Measurements from ENCODE around the gene ABTB2.
"Not testable (repeated sequence)": the region's sequence is repeated elsewhere in the genome, so short reads cannot be mapped to it uniquely, and the experiment has no call there.

ABTB2 gene

DNA sequence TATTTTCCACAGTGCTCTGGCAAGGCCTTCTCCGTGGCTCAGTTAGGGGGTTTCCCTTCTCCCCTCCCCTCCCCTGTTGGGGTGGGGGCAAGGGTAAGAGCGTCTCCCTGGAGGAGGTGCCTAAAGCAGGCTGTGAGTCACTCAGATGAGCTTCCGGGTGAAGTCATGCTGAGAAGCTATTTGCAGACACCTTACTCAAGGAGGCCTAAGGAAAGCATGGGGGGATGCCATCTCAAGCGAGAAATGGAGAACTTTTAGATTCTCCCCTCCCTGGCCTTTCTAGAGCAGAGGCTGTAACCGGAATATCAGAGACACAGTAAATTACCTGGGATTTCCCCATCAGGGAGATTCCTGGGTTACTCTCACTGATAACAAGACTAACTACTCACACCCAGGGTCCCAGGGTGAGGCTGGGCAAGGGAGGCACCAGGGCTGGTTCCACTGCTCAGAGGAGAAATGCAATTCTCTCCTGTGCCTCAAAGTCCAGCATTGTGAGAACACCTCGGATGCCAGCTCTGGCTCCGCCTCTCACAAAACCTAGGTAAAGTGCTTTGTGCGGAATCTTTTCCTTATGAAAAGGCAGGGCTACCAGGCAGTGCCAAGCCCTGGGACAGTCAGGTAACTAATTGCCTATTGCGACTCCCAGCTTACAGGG lies 123.6 kb downstream of the ABTB2 start:
- DNase-seq: peak; percentile 75

DNA sequence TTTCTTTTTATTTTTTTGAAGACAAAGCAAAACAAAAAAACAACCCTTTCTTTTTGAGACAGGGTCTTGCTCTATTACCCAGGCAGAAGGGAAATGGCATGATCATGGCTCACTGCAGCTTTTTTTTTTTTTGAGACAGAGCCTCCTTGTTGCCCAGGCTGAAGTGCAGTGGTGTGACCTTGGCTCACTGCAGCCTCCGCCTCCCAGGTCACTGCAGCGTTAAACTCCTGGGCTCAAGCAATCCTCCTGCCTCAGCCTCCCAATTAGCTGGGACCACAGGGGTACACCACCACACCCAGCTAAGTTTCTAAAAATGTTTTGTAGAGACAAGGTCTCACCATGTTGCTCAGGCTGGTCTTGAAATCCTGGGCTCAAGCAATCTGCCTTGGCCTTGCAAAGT lies 124.6 kb downstream of the ABTB2 start:
- DNase-seq: no peak

DNA sequence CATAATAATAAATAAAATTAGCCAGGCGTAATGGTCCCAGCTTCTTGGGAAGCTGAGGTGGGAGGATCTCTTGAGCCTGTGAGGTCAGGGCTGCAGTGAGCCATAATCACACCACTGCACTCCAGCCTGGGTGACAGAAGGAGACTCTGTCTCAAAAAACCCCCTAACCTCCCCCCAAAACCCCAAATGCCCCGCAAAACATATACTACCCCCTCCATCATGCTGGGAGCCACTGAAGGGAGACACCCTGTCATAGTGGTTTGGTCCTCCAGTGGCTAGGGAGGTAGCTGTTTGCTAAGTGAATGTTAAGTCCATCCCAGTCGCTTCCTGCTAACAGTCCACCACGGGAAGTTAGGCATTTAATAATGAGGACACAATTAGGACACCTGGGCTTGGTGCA lies 125.0 kb downstream of the ABTB2 start:
- no peak for DNase-seq

DNA sequence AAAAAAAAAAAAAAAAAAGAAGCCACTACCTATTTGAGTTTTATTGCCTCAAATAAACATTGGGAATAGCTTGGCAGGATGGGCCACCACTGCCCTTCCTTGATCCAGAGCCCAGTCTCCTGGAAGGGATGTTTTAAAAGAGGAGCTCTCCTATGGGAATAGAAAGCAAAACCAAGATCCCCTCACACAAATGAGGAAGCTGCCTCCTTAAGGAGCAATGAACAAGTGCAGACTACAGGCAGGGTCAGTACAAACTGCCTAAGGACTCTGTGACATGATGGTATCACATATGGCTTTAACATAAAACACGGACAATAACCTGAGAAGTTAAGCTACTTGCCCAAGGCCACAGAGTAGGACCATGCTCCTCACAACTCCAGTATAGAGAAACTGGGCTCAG lies 131.6 kb downstream of the ABTB2 start:
- no peak for DNase-seq

DNA sequence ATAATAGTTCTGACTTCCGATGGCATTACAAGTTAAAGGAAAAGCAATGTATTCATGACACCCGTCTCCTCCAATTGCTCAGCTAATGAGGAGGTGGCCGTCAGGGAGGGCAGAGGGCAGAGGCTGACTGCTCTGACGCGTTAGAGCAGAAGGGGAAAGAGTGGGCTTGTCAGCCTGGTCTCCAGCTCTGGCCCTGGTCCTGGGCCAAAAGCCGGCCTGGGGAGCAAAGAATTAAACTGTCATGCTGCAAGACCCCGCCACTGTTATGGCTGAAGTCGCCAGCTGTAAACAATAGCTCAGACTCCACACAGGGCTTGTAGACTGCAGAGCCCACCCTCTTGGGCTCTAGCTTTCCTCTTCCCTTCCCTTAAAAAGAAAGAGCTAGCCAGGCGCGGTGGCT lies 132.7 kb downstream of the ABTB2 start:
- DNase-seq: no peak

GRCh38 chr11:34224434-34224966 lies 133.3 kb downstream of the ABTB2 start:
- no peak for DNase-seq

DNA sequence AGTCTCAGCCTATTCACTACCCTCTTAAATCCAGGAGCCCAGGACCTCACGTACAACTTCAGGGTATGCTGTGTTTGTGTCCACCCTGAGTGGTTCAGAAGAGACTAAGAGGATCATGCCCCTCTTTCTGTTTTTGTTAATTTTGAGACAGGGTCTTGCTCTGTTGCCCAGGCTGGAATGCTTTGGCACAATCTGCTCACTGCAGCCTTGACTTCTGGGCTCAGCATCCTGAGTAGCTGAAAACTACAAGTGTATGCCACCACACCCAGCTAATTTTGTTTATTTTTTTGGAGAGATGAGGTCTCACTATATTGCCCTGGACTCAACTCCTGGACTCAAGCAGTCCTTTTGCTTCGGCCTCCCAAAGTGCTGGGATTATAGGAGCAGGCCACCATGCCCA lies 133.9 kb downstream of the ABTB2 start:
- no peak for DNase-seq

DNA sequence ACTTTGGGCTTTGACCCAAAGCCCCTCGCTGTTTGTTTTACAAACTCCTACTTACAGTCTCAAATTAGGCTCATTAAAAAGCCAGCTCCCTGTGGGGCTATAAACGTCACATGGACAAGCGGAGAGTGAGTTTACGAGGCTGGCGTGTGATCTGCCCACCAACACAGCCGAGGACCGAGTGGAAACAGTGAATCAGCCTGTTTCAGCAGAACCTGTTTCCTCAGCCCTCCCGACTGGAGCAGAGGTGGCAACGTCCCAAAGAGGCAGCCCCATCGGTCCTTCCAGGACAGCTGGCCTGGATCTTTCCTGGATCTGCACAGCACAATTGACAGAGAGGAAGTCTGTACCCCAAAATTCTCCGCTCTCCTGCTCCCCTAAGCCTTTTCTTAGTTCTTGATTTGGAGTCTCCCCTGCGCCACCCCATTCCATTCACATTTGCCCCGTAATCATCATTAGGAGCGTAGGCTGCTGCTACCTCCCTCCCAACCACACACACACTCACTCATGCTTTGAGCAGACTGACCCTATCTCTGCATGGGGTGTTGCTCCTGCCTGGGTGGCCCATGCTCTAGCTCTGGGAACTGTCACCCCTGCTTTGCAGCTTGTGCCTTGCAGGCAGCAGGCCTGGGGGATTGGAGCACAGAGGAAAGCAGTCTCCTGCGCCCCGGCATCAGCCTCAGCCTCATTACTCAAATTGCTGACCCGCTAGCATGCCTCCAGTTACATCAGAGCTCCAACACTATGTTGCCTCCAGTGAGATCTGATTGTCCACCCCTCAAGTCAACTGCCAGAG lies 134.6 kb downstream of the ABTB2 start:
- DNase-seq: no peak

GRCh38 chr11:34222030-34222429 lies 135.8 kb downstream of the ABTB2 start:
- no peak for DNase-seq

DNA sequence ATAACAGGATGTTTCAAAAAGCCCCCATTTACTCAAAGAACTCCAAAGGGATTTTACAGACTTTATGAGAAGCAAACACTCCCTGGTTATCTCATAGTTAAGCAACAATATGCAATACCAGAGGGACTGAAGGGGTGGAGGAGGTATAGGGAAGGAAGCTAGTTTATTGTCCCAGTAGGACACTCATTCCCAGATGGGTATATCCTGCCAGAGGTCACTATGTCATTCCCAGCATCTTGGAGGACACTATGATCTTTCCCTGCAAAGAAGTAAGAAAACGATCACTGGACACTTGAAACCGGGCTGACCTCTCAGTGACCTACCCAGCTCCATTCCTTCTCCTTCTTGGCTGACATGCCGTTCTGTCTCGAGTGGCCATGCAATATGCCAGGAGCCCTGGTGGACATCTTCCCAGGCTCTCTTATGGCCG lies 137.9 kb downstream of the ABTB2 start:
- no peak for DNase-seq

DNA sequence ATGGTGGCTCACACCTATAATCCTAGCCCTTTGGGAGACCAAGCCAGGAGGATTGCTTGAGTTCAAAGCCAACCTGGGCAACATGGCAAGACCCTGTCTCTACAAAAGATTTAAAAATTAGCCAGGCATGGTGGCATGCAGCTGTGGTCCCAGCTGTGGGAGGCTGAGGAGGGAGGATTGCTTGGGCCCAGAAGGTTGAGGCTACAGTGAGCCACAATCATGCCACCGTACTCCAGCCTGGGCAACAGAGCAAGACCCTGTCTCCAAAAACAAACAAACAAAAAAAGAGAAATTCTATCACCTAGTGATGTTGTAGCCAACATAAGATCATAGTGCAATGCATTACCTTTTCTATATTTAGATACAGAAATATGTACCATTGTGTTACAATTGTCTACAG lies 138.5 kb downstream of the ABTB2 start:
- DNase-seq: no peak

DNA sequence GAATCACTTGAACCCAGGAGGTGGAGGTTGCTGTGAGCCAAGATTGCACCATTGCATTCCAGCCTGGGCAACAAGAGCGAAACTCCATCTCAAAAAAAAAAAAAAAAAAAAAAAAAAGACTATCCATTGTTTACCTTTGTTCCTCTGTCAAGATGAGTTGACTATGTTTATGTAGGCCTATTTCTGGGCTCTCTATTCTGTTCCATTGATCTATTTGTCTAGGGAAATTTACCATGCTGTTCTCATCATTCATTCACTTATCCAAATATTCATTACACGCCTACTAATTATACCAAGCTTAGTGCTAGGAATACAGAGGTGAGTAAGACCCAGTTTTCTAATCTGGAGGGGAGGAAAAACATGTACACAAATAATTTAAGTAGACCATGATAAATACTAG lies 139.1 kb downstream of the ABTB2 start:
- DNase-seq: not testable (repeated sequence)

GRCh38 chr11:34218067-34218466 lies 139.7 kb downstream of the ABTB2 start:
- DNase-seq: no peak

DNA sequence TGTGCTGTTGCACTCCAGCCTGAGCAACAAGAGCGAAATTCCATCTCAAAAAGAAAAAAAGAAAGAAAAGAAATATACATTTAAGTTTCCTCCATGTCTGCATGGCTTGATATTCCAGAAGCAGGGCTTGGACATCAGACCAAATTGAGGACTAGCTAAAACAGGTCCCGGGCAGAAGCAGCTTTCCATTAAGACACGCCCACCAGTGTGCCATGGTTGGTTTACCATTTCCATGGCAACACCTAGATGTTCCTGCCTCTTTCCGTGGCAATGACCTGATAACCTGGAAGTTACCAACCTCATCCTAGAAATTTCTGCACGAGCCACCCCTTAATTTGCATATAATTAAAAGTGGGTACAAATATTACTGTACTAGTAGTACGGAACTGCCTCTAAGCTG lies 141.1 kb downstream of the ABTB2 start:
- no peak for DNase-seq

GRCh38 chr11:34215806-34216453 lies 141.9 kb downstream of the ABTB2 start:
- no peak for DNase-seq

GRCh38 chr11:34214961-34215805 lies 142.6 kb downstream of the ABTB2 start:
- no peak for DNase-seq

GRCh38 chr11:34213366-34213765 lies 144.4 kb downstream of the ABTB2 start:
- no peak for DNase-seq

DNA sequence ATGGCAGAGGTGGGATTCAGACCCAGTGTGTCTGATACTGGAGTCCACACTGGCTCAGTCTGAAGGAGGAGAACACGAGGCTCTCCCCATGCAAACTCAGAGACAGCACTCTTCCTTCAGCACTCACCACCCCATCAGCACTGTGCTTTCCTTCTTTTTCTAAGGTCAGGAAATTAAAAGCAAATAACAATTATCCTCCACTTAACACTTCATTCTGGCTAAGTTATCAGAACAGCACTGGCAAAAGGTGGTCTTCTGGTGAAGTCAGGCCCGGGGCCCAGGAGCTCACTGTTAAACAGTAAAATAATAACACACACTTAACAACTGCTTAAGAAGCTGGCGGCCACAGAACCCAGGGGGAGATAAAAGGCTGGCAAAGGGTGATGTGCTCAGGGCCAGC lies 145.2 kb downstream of the ABTB2 start:
- no peak for DNase-seq

DNA sequence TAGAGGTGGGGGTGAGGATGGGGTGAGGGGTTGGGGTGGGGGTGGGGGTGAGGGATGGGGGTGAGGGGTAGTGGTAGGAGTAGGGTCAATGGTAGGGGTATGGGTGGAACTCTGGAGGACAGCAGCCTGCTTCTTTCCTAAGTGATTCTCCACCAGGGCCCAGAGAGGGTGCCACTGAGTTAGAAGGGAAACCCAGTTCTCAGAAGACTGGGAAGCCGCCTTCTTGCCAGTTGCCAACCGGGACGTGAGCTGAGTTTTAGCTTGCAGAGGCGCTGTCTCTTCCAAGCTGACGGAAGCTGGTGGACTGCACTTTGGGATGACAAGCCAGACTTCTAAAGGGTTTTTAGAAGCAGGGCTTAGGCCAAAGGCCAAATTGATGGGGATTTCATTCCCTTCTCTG lies 148.0 kb downstream of the ABTB2 start:
- DNase-seq: no peak

- DNase-seq: no peak
Measured at GRCh38 chr11:34208266-34209135, 149.3 kb downstream of the ABTB2 start.

DNA sequence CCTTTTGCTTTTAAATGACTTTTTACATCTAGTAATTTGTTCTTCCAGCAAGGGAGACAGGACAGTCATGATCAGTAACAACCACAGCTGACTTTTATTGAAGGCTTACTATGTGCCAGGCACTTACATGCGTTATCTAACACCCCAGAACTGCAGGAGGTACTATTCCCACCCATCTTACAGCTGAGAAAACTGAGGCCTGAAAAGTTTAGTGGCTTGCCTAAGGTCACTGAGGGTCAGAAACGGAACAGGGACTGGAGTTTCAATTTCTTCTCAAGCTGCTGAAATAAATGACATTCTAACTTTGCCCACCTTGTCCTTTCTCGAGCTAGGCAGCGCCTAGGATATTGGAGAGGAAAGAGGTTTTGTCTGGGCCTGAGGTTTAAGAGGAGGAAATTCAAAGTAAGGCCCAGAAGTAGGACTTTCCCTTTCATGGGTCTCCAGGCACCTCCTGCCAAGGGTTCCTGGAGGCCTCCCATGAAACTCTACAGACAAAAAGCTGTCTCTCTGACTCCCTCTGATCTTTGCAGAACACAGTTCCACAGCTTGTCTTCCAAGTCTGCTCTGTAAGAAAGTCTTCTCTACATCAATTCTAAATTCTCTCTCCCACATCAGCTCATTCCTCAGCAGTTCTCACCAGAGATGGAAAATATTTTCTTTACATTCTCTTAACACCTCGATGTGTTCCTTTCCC lies 150.2 kb downstream of the ABTB2 start:
- DNase-seq: no peak

All from CD4-positive, alpha-beta T cell treated with Interleukin-10 for 1 hour (primary cell).